K562 (cell line): ENCODE results near the gene LMLN. TPM values are rescaled to one million over a fixed set of nuclear protein-coding genes. Genes with fewer than 3 reads are reported as not detected.

Source experiments
- ATAC-seq: fragments of 200-7000 bp; cut with Tn5 transposase; 3 replicates; pipeline ENCODE4 v1.9.1; 2020; ENCODE audit warnings: moderate library complexity
- BruUV-seq: library from RNA; stranded (reverse); fragments of 400-500 nt; replicated peaks from 2 replicates; lab custom pipeline; 2021; lab: Mats Ljungman, UMichigan
- CTCF ChIA-PET: fragments of 300-600 bp; formaldehyde crosslinking; extraction: SDS; loops from one replicate; lab custom pipeline; 2021; ENCODE audit warnings: low intra/inter-chr PET ratio; lab: Yijun Ruan, JAX
- POLR2A ChIA-PET: fragments of 300-600, 350-650 bp; sonication (Branson Sonifier 250); formaldehyde crosslinking; extraction: SDS; loops from one replicate; lab custom pipeline; 2021; ENCODE audit warnings: antibody characterized with exemption, inconsistent platforms; lab: Yijun Ruan, JAX
- DNase-seq, 4 experiments: peaks; one replicate each; pipeline versions ENCODE4 v3.0.0 to v3.0.0-alpha.2; 2011 to 2018; ENCODE audit warnings: low spot score in 3 of 4, mixed read lengths in 3 of 4; ENCODE audit errors: extremely low read depth in 1 of 4
- FAIRE-seq: peaks from 2 replicates; lab custom pipeline; 2011; peaks lifted over from hg19 to GRCh38; lab: Jason Lieb, UNC
- H2AFZ ChIP-seq: 2 replicates; pipeline ENCODE4 v1.6.0; 2011; ENCODE audit warnings: low read depth, low read length, control low read depth, inconsistent platforms
- H3K27ac ChIP-seq: fragments of 200-600 bp; 3 replicates; pipeline ENCODE4 v1.8.0; 2011; ENCODE audit warnings: low read depth, mild to moderate bottlenecking, control low read depth, inconsistent platforms, low read length, moderate library complexity, mixed read lengths; ENCODE audit errors: extremely low read depth
- H3K27me3 ChIP-seq, 2 experiments: fragments of 300-600 bp in 1 of 2; 2 replicates in 1 of 2; 3 replicates in 1 of 2; pipeline versions ENCODE4 v1.6.0 to v1.8.0; 2011; ENCODE audit warnings: inconsistent platforms in 2 of 2, low read length in 2 of 2, mild to moderate bottlenecking in 1 of 2, mixed read lengths in 1 of 2, moderate library complexity in 1 of 2; ENCODE audit not compliant: control insufficient read depth in 2 of 2, insufficient read depth in 2 of 2
- H3K36me3 ChIP-seq: fragments of 300-600 bp; 3 replicates; pipeline ENCODE4 v1.8.0; 2011; ENCODE audit warnings: mild to moderate bottlenecking, low read length, inconsistent platforms; ENCODE audit not compliant: control insufficient read depth, insufficient read depth
- H3K4me1 ChIP-seq, 2 experiments: fragments of 200-600 bp in 1 of 2; replicated peaks in 1 of 2; 2 replicates in 1 of 2; 3 replicates in 1 of 2; pipeline versions ENCODE4 v1.5.1 to v1.8.0; 2011; ENCODE audit warnings: inconsistent platforms in 2 of 2, low read length in 2 of 2, mild to moderate bottlenecking in 1 of 2, mixed read lengths in 1 of 2, moderate library complexity in 1 of 2; ENCODE audit not compliant: control insufficient read depth in 2 of 2, insufficient read depth in 2 of 2
- H3K4me2 ChIP-seq: 2 replicates; pipeline ENCODE4 v1.6.1; 2011; ENCODE audit warnings: low read length, control low read depth, inconsistent platforms, mixed read lengths; ENCODE audit not compliant: insufficient read depth
- H3K4me3 ChIP-seq: fragments of 200-600 bp; sonication (generic), shearing (Covaris generic); 2 replicates; pipeline ENCODE4 v1.5.1; 2016; ENCODE audit warnings: control low read depth, inconsistent platforms
- H3K79me2 ChIP-seq: fragments of 200-600 bp; 3 replicates; pipeline ENCODE4 v1.8.0; 2011; ENCODE audit warnings: low read length, inconsistent platforms; ENCODE audit not compliant: control insufficient read depth, insufficient read depth
- H3K9ac ChIP-seq, 2 experiments: 2 replicates each; pipeline versions ENCODE4 v1.6.0 to v1.6.1; 2011; ENCODE audit warnings: low read depth in 2 of 2, low read length in 2 of 2, control low read depth in 1 of 2, inconsistent platforms in 1 of 2, mild to moderate bottlenecking in 1 of 2, mixed read lengths in 1 of 2; ENCODE audit not compliant: insufficient read depth in 1 of 2
- H3K9me1 ChIP-seq: one replicate; pipeline ENCODE4 v1.6.0; 2011; ENCODE audit warnings: inconsistent platforms, mild to moderate bottlenecking, low read length, moderate library complexity; ENCODE audit not compliant: control insufficient read depth, insufficient read depth
- H3K9me3 ChIP-seq: replicated peaks from 2 replicates; pipeline ENCODE4 v1.5.1; 2011; ENCODE audit warnings: low read depth, low read length, inconsistent platforms; ENCODE audit not compliant: control insufficient read depth, insufficient read depth
- H4K20me1 ChIP-seq: replicated peaks from 2 replicates; pipeline ENCODE4 v1.6.1; 2011; ENCODE audit warnings: low read length, inconsistent platforms, mixed read lengths; ENCODE audit not compliant: control insufficient read depth, insufficient read depth
- KDM1A ChIP-seq, 2 experiments: fragments of 450-650 bp; IDR thresholded peaks; 2 replicates each; pipeline ENCODE4 v1.6.1; 2016; ENCODE audit warnings: mild to moderate bottlenecking in 2 of 2
- NCOR1 ChIP-seq: fragments of 450-650 bp; IDR thresholded peaks from 2 replicates; pipeline ENCODE4 v1.6.1; 2016; ENCODE audit warnings: mild to moderate bottlenecking, moderate library complexity
- SNIP1 ChIP-seq: fragments of 450-650 bp; IDR thresholded peaks from 2 replicates; pipeline ENCODE4 v1.7.1; 2017; ENCODE audit warnings: low read depth, mild to moderate bottlenecking
- THRAP3 ChIP-seq: fragments of 450-650 bp; IDR thresholded peaks from 2 replicates; pipeline ENCODE4 v1.6.1; 2016; ENCODE audit warnings: mild to moderate bottlenecking, inconsistent platforms, borderline replicate concordance
- WGBS: fragments of 100-300 bp; shearing (Covaris generic); methylation state at CpG from one replicate; pipeline ENCODE4 v1.1.6; 2016; ENCODE audit warnings: low coverage, mixed read lengths; ENCODE audit not compliant: insufficient coverage; ENCODE audit errors: missing lambda C conversion rate; 5-methylcytosine and 5-hydroxymethylcytosine counted together
- in situ Hi-C: fragments of 300-500 bp; cut with MboI; formaldehyde crosslinking; loops from 4 replicates; pipeline ENCODE4 v1.15.0; 2018; ENCODE audit warnings: inconsistent platforms, mixed read lengths
- intact Hi-C: fragments of 100-400 bp; cut with micrococcal nuclease; formaldehyde crosslinking; loops from 2 replicates; pipeline ENCODE4 v1.14.2; 2022
- polyA plus RNA-seq, 8 experiments: library from polyadenylated mRNA; depleted of rRNA in 4 of 8; stranded (reverse) in 5 of 8; unstranded in 3 of 8; fragments of >200 nt; fragmentation: Nextera tagmentation in 2 of 8; fragmentation: Illumina TruSeq in 1 of 8; extraction: Ambion mirVana in 2 of 8; extraction: Trizol in 1 of 8; gene quantifications; 2 replicates each; pipeline versions ENCODE4 v1.2.1 to v1.2.3, GENCODE V29; 2011 to 2014; ENCODE audit warnings: inconsistent platforms in 1 of 8, missing spikeins in 1 of 8
- total RNA-seq, 7 experiments: library from RNA; depleted of rRNA in 6 of 7; stranded (reverse); fragments of >200 nt in 6 of 7; fragmentation: Illumina TruSeq in 2 of 7; extraction: Trizol in 2 of 7; gene quantifications; 2 replicates each; pipeline versions ENCODE4 v1.2.1 to v1.2.3, GENCODE V29; 2011 to 2021; ENCODE audit warnings: low replicate concordance in 1 of 7
- TF ChIP-seq, protein P1 (sequence below), 2 experiments: fragments of 450-650 bp in 1 of 2; IDR thresholded peaks; 2 replicates each; pipeline ENCODE4 v1.6.1; 2011 to 2017; ENCODE audit warnings: low read depth in 2 of 2, antibody characterized with exemption in 1 of 2, borderline replicate concordance in 1 of 2, low read length in 1 of 2, mild to moderate bottlenecking in 1 of 2, mixed read lengths in 1 of 2; ENCODE audit not compliant: control insufficient read depth in 1 of 2
- TF ChIP-seq, protein P2 (sequence below): fragments of 450-650 bp; IDR thresholded peaks from 2 replicates; pipeline ENCODE4 v1.6.1; 2016; ENCODE audit warnings: mild to moderate bottlenecking, moderate library complexity

Gene LMLN
- total and polyA plus RNA-seq, 9 of the 15 experiments (the other 6 are each of a cell fraction or from before 2014, with no cell fraction given) = 2.2 to 15.9 (median 6.9) TPM

DNA sequence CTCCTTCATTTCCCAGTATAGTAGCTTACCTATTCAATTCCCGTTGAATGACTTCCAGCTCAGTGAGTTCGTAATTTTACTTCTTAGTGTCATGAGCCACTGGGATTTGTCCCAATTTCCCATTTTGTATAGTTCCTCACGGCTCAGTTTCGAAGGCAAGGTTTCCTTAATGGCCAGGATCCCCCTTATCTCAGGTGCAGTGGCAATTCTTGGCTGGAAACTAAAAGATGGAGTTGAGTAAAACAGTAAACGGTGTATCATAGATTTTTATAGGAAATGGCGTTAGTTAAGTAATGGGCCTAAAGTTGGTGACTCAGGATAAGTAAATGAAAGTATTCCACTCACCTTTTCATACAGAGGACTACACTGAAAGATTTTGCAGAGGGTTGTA, 522 bp upstream of the LMLN start:
- H3K79me2 ChIP-seq = peaks cover 70% of the 10 kb centered on the region
- CTCF ChIA-PET = no interaction called here
- H3K4me1 ChIP-seq = peaks cover 30 to 40% of the 10 kb centered on the region in 2 experiments
- H3K9me3 ChIP-seq = no peaks in the 10 kb centered on the region
- in situ Hi-C loops (no loop called here), intact Hi-C loops (loop anchor here (10.0 kb wide), 1 partner anchor 225 kb away; the partner anchor contains the start of gene RUBCN)
- DNase-seq = peak in 1 of 4 experiments; percentile 15
- POLR2A ChIA-PET = interaction anchor here (0.6 to 2.2 kb wide), 8 partner anchors 9 to 122 kb away, joined by 3 to 16 read pairs (median 4); partner anchors contain the start of gene RPL35A
- H2AFZ ChIP-seq = peak overlapping the region; percentile 84
- no peak for FAIRE-seq
- 0 out of 2 replicates have a peak, but pooled peaks cover 7% of the 10 kb centered on the region for H4K20me1 ChIP-seq
- no peak for ATAC-seq
- H3K27me3 ChIP-seq = no peaks in the 10 kb centered on the region
- peak overlapping the region; percentile 99 for H3K4me2 ChIP-seq
- peak overlapping the region; percentile 79 to 89; a peak in 3 of 4 replicates for H3K9ac ChIP-seq
- TSS peak; percentile 88 for BruUV-seq
- peak overlapping the region; percentile 91 for H3K27ac ChIP-seq
- no peaks in the 10 kb centered on the region for H3K9me1 ChIP-seq
- 8% methylated on average over 6 of the region's 6 CpGs for WGBS
- H3K36me3 ChIP-seq = peaks cover 27% of the 10 kb centered on the region
- peak overlapping the region; percentile 63 for H3K4me3 ChIP-seq
- TF ChIP-seq, protein P1, sequence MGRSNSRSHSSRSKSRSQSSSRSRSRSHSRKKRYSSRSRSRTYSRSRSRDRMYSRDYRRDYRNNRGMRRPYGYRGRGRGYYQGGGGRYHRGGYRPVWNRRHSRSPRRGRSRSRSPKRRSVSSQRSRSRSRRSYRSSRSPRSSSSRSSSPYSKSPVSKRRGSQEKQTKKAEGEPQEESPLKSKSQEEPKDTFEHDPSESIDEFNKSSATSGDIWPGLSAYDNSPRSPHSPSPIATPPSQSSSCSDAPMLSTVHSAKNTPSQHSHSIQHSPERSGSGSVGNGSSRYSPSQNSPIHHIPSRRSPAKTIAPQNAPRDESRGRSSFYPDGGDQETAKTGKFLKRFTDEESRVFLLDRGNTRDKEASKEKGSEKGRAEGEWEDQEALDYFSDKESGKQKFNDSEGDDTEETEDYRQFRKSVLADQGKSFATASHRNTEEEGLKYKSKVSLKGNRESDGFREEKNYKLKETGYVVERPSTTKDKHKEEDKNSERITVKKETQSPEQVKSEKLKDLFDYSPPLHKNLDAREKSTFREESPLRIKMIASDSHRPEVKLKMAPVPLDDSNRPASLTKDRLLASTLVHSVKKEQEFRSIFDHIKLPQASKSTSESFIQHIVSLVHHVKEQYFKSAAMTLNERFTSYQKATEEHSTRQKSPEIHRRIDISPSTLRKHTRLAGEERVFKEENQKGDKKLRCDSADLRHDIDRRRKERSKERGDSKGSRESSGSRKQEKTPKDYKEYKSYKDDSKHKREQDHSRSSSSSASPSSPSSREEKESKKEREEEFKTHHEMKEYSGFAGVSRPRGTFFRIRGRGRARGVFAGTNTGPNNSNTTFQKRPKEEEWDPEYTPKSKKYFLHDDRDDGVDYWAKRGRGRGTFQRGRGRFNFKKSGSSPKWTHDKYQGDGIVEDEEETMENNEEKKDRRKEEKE (IDR thresholded peaks at IDR 0.05; ENCODE audit: borderline replicate concordance in 1 of 2, control insufficient read depth in 1 of 2, low read depth in 2 of 2, low read length in 1 of 2) = peak in 1 of 2 experiments; percentile 31; a peak in 1 of 4 replicates
- TF ChIP-seq THRAP3 (peak; percentile 71; the same call in 1 of the 2 replicates), SNIP1 (peak; percentile 10; the same call in 1 of the 2 replicates), KDM1A (IDR thresholded peaks at IDR 0.05) (0 out of 4 replicates have a peak, but pooled peaks have one; percentile 15 to 28), NCOR1 (peak; percentile 6; the same call in 1 of the 2 replicates)
- TF ChIP-seq, protein P2, sequence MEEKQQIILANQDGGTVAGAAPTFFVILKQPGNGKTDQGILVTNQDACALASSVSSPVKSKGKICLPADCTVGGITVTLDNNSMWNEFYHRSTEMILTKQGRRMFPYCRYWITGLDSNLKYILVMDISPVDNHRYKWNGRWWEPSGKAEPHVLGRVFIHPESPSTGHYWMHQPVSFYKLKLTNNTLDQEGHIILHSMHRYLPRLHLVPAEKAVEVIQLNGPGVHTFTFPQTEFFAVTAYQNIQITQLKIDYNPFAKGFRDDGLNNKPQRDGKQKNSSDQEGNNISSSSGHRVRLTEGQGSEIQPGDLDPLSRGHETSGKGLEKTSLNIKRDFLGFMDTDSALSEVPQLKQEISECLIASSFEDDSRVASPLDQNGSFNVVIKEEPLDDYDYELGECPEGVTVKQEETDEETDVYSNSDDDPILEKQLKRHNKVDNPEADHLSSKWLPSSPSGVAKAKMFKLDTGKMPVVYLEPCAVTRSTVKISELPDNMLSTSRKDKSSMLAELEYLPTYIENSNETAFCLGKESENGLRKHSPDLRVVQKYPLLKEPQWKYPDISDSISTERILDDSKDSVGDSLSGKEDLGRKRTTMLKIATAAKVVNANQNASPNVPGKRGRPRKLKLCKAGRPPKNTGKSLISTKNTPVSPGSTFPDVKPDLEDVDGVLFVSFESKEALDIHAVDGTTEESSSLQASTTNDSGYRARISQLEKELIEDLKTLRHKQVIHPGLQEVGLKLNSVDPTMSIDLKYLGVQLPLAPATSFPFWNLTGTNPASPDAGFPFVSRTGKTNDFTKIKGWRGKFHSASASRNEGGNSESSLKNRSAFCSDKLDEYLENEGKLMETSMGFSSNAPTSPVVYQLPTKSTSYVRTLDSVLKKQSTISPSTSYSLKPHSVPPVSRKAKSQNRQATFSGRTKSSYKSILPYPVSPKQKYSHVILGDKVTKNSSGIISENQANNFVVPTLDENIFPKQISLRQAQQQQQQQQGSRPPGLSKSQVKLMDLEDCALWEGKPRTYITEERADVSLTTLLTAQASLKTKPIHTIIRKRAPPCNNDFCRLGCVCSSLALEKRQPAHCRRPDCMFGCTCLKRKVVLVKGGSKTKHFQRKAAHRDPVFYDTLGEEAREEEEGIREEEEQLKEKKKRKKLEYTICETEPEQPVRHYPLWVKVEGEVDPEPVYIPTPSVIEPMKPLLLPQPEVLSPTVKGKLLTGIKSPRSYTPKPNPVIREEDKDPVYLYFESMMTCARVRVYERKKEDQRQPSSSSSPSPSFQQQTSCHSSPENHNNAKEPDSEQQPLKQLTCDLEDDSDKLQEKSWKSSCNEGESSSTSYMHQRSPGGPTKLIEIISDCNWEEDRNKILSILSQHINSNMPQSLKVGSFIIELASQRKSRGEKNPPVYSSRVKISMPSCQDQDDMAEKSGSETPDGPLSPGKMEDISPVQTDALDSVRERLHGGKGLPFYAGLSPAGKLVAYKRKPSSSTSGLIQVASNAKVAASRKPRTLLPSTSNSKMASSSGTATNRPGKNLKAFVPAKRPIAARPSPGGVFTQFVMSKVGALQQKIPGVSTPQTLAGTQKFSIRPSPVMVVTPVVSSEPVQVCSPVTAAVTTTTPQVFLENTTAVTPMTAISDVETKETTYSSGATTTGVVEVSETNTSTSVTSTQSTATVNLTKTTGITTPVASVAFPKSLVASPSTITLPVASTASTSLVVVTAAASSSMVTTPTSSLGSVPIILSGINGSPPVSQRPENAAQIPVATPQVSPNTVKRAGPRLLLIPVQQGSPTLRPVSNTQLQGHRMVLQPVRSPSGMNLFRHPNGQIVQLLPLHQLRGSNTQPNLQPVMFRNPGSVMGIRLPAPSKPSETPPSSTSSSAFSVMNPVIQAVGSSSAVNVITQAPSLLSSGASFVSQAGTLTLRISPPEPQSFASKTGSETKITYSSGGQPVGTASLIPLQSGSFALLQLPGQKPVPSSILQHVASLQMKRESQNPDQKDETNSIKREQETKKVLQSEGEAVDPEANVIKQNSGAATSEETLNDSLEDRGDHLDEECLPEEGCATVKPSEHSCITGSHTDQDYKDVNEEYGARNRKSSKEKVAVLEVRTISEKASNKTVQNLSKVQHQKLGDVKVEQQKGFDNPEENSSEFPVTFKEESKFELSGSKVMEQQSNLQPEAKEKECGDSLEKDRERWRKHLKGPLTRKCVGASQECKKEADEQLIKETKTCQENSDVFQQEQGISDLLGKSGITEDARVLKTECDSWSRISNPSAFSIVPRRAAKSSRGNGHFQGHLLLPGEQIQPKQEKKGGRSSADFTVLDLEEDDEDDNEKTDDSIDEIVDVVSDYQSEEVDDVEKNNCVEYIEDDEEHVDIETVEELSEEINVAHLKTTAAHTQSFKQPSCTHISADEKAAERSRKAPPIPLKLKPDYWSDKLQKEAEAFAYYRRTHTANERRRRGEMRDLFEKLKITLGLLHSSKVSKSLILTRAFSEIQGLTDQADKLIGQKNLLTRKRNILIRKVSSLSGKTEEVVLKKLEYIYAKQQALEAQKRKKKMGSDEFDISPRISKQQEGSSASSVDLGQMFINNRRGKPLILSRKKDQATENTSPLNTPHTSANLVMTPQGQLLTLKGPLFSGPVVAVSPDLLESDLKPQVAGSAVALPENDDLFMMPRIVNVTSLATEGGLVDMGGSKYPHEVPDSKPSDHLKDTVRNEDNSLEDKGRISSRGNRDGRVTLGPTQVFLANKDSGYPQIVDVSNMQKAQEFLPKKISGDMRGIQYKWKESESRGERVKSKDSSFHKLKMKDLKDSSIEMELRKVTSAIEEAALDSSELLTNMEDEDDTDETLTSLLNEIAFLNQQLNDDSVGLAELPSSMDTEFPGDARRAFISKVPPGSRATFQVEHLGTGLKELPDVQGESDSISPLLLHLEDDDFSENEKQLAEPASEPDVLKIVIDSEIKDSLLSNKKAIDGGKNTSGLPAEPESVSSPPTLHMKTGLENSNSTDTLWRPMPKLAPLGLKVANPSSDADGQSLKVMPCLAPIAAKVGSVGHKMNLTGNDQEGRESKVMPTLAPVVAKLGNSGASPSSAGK = 0 out of 2 replicates have a peak, but pooled peaks have one; percentile 65
